Erythroblast (primary cell): Measurements from ENCODE around the gene TXNL4A.

ENCODE experiments used
- GATA1 ChIP-seq: IDR thresholded peaks from 2 replicates; pipeline ENCODE4 v1.6.1; 2011; ENCODE audit warnings: low read depth, mild to moderate bottlenecking, control low read depth, low read length, moderate library complexity
- POLR2A ChIP-seq: IDR thresholded peaks from 2 replicates; pipeline ENCODE4 v1.6.1; 2011; ENCODE audit warnings: mild to moderate bottlenecking, low read length

GRCh38 chr18:79953971-79954651 lies 34.3 kb downstream of the TXNL4A start:
- TF ChIP-seq GATA1 (no peak), POLR2A (no peak)
